ENCODE results near the gene FGF18. TPM values are rescaled to one million over a fixed set of nuclear protein-coding genes. Genes with fewer than 3 reads are reported as not detected.

The FGF18 gene
- polyA plus RNA-seq, 1 donor from 2014 or later: 1.2 TPM

DNA sequence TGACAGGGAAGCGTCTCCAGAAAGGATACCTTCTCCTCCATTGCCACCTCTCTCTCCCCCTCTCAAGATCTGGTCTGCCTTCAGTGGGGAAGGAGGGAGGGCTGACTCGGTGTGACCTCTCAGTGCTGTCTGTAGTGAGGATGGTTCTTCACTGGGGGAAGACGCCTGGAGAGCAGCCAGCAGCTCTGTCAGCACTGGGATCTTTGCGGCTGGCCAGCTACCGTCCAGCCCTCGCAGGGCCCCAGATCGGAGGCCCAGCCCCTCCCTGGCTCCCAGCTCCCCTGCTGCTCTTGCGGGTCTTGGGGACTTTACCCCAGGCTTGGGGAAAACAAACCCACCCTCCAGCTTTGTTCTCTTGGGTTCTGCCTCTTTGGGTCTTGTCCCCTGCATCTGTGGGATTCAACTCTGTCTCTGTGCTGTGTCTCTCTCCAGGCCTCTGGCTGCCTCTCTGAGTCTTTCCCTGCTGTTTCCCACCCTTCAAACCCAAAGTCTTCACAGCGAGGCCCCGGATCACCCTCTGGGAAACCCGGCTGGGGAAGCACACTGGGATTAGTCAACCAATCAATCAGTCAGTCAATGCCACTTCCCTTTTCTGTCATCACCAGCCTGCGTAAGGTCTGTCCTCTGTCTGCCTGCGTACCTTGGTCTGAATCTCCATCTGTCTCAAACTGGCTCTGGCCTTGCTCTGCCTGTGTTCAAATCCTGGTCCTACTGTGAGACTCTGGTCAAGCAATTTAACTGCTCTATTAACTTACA is 23.0 kb downstream of the FGF18 start:
- H4K20me1 ChIP-seq (ENCODE audit: insufficient read depth): no peaks in the 10 kb centered on the region
- H3K36me3 ChIP-seq (ENCODE audit: insufficient read depth, low read length): no peaks in the 10 kb centered on the region
- H3K9me2 ChIP-seq (ENCODE audit: insufficient read depth, low read length): no peaks in the 10 kb centered on the region
- no peaks in the 10 kb centered on the region for H3K27me3 ChIP-seq (ENCODE audit: insufficient read depth, low read depth, low read length)
- H3K4me2 ChIP-seq (ENCODE audit: low read length): no peak overlapping the region
- no peaks in the 10 kb centered on the region for H3F3A ChIP-seq (ENCODE audit: insufficient read depth, low read length, poor library complexity, severe bottlenecking)
- no peaks in the 10 kb centered on the region for H3K79me2 ChIP-seq (replicated peaks; ENCODE audit: insufficient read depth, low read length)
- no peak overlapping the region for H2AFZ ChIP-seq (ENCODE audit: low read depth, low read length)
- no peak overlapping the region for H3K4me3 ChIP-seq (ENCODE audit: low read length)
- no peak overlapping the region for H3K9ac ChIP-seq (ENCODE audit: low read length)
- TF ChIP-seq EZH2 (IDR thresholded peaks at IDR 0.05; ENCODE audit: borderline replicate concordance, insufficient read depth, low read length, poor library complexity, severe bottlenecking): no peak
- TF ChIP-seq TAF1 (IDR thresholded peaks at IDR 0.05; ENCODE audit: low read depth): no peak
- no peak for TF ChIP-seq MXI1 (conservative IDR thresholded peaks at IDR 0.05; ENCODE audit: poor library complexity, severe bottlenecking)
- TF ChIP-seq POLR2AphosphoS5 (IDR thresholded peaks at IDR 0.05): no peak
- TF ChIP-seq EP300 (conservative IDR thresholded peaks at IDR 0.05; ENCODE audit: poor library complexity, severe bottlenecking): no peak
- no peak for TF ChIP-seq RAD21 (conservative IDR thresholded peaks at IDR 0.05)
- no peak for TF ChIP-seq CTCF (IDR thresholded peaks at IDR 0.05; ENCODE audit: poor library complexity, severe bottlenecking)
- no peak for TF ChIP-seq SMC3 (conservative IDR thresholded peaks at IDR 0.05; ENCODE audit: poor library complexity)
- TF ChIP-seq REST (IDR thresholded peaks at IDR 0.05; ENCODE audit: borderline replicate concordance): no peak
- no peaks in the 10 kb centered on the region for H3K9me3 ChIP-seq (ENCODE audit: low read length)
- no peak overlapping the region for H3K27ac ChIP-seq (ENCODE audit: low read length)

DNA sequence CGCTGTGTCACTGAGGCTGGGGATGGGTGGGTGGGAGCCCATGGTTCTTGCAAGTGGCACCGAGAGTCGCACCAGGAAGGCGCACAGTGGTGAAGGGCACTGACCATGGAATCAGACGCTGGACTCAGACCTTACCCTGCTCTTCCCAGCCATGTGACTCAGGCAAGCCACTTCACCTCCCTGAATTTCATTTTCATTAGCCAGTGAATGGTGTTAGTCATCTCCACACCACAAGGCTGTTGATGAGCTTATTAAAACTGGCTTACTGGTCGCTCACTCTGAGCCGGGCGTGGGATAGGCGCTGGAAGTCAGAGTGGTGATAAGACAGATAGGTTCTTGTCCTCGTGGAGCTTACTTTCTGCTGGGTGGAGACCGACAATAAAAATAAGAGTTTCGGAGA is 25.1 kb downstream of the FGF18 start:
- H3K9me2 ChIP-seq (ENCODE audit: insufficient read depth, low read length): no peaks in the 10 kb centered on the region
- TF ChIP-seq TAF1 (IDR thresholded peaks at IDR 0.05; ENCODE audit: low read depth) (no peak), EZH2 (IDR thresholded peaks at IDR 0.05; ENCODE audit: borderline replicate concordance, insufficient read depth, low read length, poor library complexity, severe bottlenecking) (no peak), REST (IDR thresholded peaks at IDR 0.05; ENCODE audit: borderline replicate concordance) (no peak), POLR2AphosphoS5 (IDR thresholded peaks at IDR 0.05) (no peak), SMC3 (conservative IDR thresholded peaks at IDR 0.05; ENCODE audit: poor library complexity) (no peak)
- no peak overlapping the region for H3K4me2 ChIP-seq (ENCODE audit: low read length)
- no peaks in the 10 kb centered on the region for H3K27me3 ChIP-seq (ENCODE audit: insufficient read depth, low read depth, low read length)
- H3K27ac ChIP-seq (ENCODE audit: low read length): no peak overlapping the region
- no peaks in the 10 kb centered on the region for H4K20me1 ChIP-seq (ENCODE audit: insufficient read depth)
- no peak overlapping the region for H2AFZ ChIP-seq (ENCODE audit: low read depth, low read length)
- no peaks in the 10 kb centered on the region for H3K79me2 ChIP-seq (replicated peaks; ENCODE audit: insufficient read depth, low read length)
- H3K9me3 ChIP-seq (ENCODE audit: low read length): no peaks in the 10 kb centered on the region
- H3K9ac ChIP-seq (ENCODE audit: low read length): no peak overlapping the region
- no peaks in the 10 kb centered on the region for H3K36me3 ChIP-seq (ENCODE audit: insufficient read depth, low read length)
- H3K4me3 ChIP-seq (ENCODE audit: low read length): no peak overlapping the region
- no peaks in the 10 kb centered on the region for H3F3A ChIP-seq (ENCODE audit: insufficient read depth, low read length, poor library complexity, severe bottlenecking)

Measured in neural cell (in vitro differentiated cells).